ENCODE measurements around the gene SCN4B.

The SCN4B gene

DNA sequence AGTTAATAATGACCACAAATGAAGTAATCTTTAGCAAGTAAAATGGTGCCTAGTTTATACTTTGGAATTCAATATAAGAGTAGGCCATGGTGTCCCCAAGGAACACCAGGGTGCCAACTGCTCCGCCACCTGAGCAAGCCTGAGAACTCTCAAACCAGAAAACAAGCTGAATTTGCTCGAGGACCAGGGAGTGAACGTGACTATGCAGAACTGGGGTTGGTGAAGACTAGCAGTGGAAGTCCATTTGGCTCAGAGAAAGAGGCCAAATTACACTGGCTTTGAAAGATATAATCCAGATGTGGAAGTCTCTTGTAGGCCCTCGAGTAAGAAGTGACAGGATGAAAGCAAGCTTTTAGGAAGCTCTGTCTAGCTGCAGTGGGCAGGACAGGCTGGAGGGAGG lies 57.1 kb downstream of the SCN4B start:
- TF ChIP-seq ZNF274 (IDR thresholded peaks at IDR 0.05; ENCODE audit: low read depth, low read length) = no peak
- H3K4me3 ChIP-seq (ENCODE audit: low read length) = no peak overlapping the region

DNA sequence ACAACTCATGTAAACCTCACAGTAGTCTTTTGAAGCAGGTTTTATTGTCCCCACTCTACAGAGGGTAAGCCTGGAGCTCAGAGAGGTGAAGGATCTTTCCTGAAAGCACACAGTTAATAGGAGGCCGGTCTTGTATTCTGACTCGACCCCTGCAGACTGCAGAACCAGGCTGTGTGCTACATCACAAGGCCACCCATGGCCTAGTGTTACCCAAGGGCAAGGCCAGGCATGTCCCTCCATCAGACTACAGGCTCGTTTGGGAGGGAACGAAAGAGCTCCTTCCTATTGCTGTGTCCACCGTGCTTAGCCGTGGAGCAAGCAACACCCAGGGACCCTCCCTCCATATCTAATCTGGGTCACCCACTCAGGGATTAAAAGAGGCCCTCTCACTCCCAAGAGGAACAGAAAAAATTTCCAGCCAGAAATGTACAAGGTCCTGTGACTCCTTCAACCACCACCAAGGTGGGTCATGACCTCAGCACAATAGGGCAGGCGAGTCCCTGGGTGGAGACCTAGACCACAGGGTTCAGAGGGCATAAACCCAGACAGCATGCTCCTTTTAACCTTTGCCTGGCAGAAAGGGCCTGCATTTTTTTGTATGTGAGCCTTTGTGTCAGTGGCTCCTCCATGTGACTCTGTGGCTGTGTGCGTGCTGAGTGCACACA lies 59.6 kb downstream of the SCN4B start:
- no peak overlapping the region for H3K4me3 ChIP-seq (ENCODE audit: low read length)
- TF ChIP-seq ZNF274 (IDR thresholded peaks at IDR 0.05; ENCODE audit: low read depth, low read length) = no peak

DNA sequence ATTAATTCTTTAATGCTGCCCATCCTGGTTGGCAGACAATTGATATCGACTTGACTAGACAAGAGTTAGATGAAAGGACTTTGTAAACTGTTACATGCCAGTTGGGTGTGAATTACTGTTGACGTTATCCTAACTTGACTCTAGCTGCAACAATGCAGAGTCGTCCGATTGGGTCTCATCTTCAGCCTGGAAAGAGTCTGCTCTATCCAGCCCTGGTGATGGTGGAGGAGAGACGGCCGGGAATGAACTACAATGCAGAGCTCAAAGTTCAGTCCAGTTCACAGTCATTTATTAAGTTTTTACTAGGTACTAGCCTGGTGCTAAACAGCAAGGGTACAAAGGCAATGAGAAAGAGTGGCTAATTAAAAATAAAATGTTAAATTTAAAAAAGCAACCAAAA lies 60.9 kb downstream of the SCN4B start:
- TF ChIP-seq ZNF274 (IDR thresholded peaks at IDR 0.05; ENCODE audit: low read depth, low read length) = no peak
- no peak overlapping the region for H3K4me3 ChIP-seq (ENCODE audit: low read length)

DNA sequence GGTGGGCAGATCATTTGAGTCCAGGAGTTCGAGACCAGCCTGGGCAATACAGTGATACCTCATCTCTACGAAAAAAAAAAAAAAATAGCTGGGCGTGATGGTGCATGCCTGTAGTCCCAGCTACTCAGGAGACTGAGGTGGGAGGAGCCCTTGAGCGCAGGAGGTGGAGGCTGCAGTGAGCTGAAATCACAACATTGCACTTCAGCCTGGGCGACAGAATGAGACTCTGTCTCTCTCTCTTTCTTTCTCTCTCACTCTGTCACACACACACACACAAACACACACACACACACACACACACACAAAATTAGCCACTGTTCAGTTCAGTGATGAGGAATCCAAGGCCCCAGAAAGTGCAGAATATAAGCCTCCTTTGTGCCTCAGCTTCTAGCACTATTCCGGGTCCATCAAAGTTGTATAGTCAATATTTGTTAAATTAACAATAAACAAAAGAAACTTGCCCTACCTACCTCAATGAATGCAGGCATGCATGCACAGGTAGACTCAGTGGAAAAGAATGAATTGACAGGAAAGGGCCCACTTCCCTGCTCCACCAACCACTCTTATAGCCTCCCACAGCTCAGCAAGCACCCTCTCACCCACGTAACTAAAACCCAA lies 62.0 kb downstream of the SCN4B start:
- H3K4me3 ChIP-seq (ENCODE audit: low read length) = no peak overlapping the region
- no peak for TF ChIP-seq ZNF274 (IDR thresholded peaks at IDR 0.05; ENCODE audit: low read depth, low read length)

DNA sequence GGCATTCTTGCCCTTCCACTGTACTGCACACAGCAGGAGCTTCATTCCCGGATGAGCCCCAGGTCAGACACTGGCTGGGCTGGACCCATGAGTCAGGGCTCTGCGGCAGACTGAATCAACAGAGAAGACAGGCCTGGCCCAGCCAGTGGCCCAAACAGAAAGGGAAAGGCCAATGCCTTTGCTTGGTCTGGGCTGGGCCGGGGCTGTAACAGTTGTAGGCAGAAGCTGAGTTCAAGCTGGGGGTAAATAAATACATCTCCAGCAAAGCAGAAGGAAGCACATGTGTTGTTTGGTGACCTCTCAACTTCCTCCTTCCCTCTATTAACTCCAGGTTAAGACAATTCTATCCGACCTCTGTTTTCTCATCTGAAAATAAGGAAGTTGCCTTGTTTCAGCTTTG lies 64.1 kb downstream of the SCN4B start:
- no peak for TF ChIP-seq ZNF274 (IDR thresholded peaks at IDR 0.05; ENCODE audit: low read depth, low read length)
- no peak overlapping the region for H3K4me3 ChIP-seq (ENCODE audit: low read length)

DNA sequence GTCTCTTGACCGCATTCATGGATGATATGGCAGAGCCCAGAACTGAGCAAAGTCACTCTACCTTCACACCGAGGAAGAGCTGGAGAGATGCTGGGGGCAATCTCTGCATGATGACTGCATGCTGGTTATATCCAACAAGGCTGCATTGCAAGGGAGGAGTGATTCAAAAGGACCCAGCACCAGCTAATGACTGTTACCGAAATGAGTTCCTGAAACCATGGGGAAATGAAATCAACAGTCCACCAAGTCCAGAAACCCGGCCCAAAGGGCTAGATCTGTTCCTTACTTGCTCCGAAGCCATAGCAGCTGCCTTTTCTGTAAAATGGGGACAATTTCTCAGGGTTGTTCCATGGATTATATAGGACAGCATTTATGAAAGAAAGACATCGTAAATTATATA lies 64.7 kb downstream of the SCN4B start:
- TF ChIP-seq ZNF274 (IDR thresholded peaks at IDR 0.05; ENCODE audit: low read depth, low read length) = no peak
- H3K4me3 ChIP-seq (ENCODE audit: low read length) = no peak overlapping the region

DNA sequence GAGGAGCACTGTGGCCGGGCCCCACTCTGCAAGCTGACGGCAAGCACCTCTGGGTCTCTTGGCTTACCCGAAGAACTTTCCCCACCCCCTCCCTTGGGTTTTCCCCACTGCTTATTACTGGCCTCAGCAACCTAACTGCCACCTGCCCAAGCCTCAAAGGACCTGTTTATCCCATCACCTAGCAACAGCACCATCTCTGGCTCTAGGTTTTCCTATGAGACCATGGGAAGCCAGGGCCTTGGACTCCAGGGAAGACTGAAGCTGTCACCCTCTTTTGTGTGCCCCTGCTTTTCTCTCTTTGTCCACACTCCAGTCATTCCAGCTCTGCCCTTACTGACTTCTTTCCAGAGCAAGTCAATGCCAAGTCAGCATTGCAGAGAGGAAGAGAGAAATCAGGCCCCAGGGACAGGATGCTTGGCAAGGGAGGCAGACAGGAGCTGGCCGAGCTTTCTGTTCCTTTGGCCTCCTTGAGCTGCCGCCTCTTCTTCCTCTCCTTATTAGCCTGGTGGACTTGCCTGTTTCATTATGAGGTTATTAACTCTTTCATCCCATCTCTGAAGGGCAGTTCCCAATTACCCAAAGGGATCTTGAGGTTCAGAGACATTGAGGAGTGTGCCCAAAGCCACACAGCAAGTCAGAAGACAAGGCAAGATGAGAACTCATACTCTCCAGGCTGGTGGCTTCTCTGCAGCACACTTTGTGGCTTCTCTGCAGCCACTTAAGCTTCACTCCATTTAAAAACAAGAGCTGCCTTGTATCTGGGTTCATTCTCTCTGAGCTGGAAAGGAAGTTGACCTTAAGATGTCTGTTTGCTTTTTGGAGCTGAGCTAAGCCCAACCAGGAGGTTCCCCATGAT lies 65.5 kb downstream of the SCN4B start, which contains the start of gene SMIM35:
TSS of gene SMIM35 (minus strand) at position 51 of the 856 bp plus-strand sequence. CDS start 206 bp downstream, outside the sequence.
- no peak within 1 kb of the TSS for H3K4me3 ChIP-seq (ENCODE audit: low read length)
- TF ChIP-seq ZNF274 (IDR thresholded peaks at IDR 0.05; ENCODE audit: low read depth, low read length) = peak; percentile 91

DNA sequence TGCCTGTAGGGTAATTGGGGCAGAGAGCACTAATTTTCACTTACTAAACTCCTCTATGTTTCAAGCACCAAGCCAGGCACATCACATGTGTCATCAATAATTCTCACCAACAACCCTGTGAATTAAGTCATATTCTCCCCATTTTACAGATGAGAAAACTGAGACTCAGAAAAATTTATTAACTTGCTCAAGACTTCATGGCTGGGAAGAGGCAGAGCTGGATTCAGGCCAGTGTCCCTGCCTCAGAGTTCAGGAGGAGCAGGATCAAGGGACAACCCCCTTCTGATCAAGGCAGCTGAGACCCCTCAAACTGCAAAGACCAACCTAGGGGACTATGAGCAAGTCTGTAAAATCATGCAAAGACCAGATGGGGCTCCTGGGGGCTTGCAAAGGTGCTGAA lies 68.0 kb downstream of the SCN4B start:
- no peak for TF ChIP-seq ZNF274 (IDR thresholded peaks at IDR 0.05; ENCODE audit: low read depth, low read length)
- no peak overlapping the region for H3K4me3 ChIP-seq (ENCODE audit: low read length)

DNA sequence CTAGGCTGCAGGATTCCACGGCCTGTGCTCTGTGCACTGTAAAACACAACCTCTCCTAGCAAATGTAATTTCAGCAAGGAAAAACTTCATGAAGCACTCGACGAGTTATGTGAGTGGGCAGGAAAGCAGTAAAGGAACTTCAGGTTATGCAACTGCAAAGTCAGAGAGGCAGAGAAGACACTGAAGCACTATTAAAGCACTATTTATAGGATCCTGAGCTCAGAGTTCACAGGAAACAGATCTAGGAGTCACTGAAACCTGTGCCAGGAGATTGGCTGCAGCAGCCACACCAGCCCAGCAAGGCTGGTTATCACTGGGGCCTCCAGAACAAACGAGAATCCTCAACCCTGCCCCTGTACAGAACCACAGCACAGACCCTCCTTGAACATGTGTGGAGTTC lies 68.4 kb downstream of the SCN4B start:
- no peak for TF ChIP-seq ZNF274 (IDR thresholded peaks at IDR 0.05; ENCODE audit: low read depth, low read length)
- no peak overlapping the region for H3K4me3 ChIP-seq (ENCODE audit: low read length)
